Cardiac muscle cell (in vitro differentiated cells and primary cell): ENCODE results near the gene HSH2D. TPM values are rescaled to one million over a fixed set of nuclear protein-coding genes. Genes with fewer than 3 reads are reported as not detected.

Source experiments
- DNase-seq, 2 donors: peaks; one replicate each; pipeline versions ENCODE4 v3.0.0 to v3.0.0-alpha.2; 2010 to 2017; ENCODE audit warnings: low read depth in 1 of 2, low spot score in 1 of 2
- H3K27ac ChIP-seq: fragments of 200-600 bp; sonication (generic); 2 replicates; pipeline ENCODE4 v1.5.1; 2016
- H3K27me3 ChIP-seq: fragments of 200-600 bp; sonication (generic); 2 replicates; pipeline ENCODE4 v1.6.0; 2016; ENCODE audit warnings: control low read depth
- H3K36me3 ChIP-seq: fragments of 200-600 bp; sonication (generic); 2 replicates; pipeline ENCODE4 v1.5.1; 2016; ENCODE audit warnings: control low read depth
- H3K4me1 ChIP-seq: fragments of 200-600 bp; sonication (generic); 2 replicates; pipeline ENCODE4 v1.8.1; 2017; ENCODE audit warnings: low read depth, mild to moderate bottlenecking, mixed run types
- H3K4me3 ChIP-seq: fragments of 200-600 bp; sonication (generic); 2 replicates; pipeline ENCODE4 v1.5.1; 2016; ENCODE audit warnings: mild to moderate bottlenecking
- H3K9me3 ChIP-seq: fragments of 200-600 bp; sonication (generic); 2 replicates; pipeline ENCODE4 v1.5.1; 2017; ENCODE audit warnings: low read depth, mild to moderate bottlenecking, control low read depth
- CTCF ChIP-seq: IDR thresholded peaks from 2 replicates; pipeline ENCODE4 v1.5.1; 2012; ENCODE audit warnings: low read depth, mild to moderate bottlenecking, low read length
- polyA plus RNA-seq: library from polyadenylated mRNA; unstranded; fragments of >200 nt; fragmentation: Nextera tagmentation; extraction: Ambion mirVana; gene quantifications from 2 replicates; pipeline ENCODE4 v1.2.1, GENCODE V29; 2016
- total RNA-seq: library from RNA; depleted of rRNA; stranded (reverse); fragments of >200 nt; gene quantifications from 2 replicates; pipeline ENCODE4 v1.2.3, GENCODE V29; 2016

Gene HSH2D
- total and polyA plus RNA-seq, 2 experiments from 2014 or later: not detected

- H3K9me3 ChIP-seq: no peaks in the 10 kb centered on the region
- no peak for DNase-seq
- H3K27me3 ChIP-seq: no peaks in the 10 kb centered on the region
- no peak for TF ChIP-seq CTCF
- no peaks in the 10 kb centered on the region for H3K4me1 ChIP-seq
- H3K36me3 ChIP-seq: peaks cover 51% of the 10 kb centered on the region
- no peak overlapping the region for H3K4me3 ChIP-seq
- H3K27ac ChIP-seq: no peak overlapping the region
These were observed 18.5 kb upstream of the HSH2D start for GRCh38 chr19:16124953-16125352.

GRCh38 chr19:16125737-16126495, 17.6 kb upstream of the HSH2D start:
- H3K27ac ChIP-seq: no peak overlapping the region
- no peak overlapping the region for H3K4me3 ChIP-seq
- H3K36me3 ChIP-seq: peaks cover 57% of the 10 kb centered on the region

GRCh38 chr19:16127080-16127479, 16.4 kb upstream of the HSH2D start:
- no peaks in the 10 kb centered on the region for H3K27me3 ChIP-seq
- no peak overlapping the region for H3K4me3 ChIP-seq
- H3K9me3 ChIP-seq: no peaks in the 10 kb centered on the region
- no peaks in the 10 kb centered on the region for H3K4me1 ChIP-seq
- no peak overlapping the region for H3K27ac ChIP-seq
- H3K36me3 ChIP-seq: peaks cover 46% of the 10 kb centered on the region
- no peak for DNase-seq
- TF ChIP-seq CTCF: no peak

More at GRCh38 chr19:16125737-16126495, 17.6 kb upstream of the HSH2D start:
- no peaks in the 10 kb centered on the region for H3K4me1 ChIP-seq
- DNase-seq: no peak
- H3K27me3 ChIP-seq: no peaks in the 10 kb centered on the region
- TF ChIP-seq CTCF: no peak
- no peaks in the 10 kb centered on the region for H3K9me3 ChIP-seq

GRCh38 chr19:16127776-16128371, 15.6 kb upstream of the HSH2D start:
- Histone ChIP-seq H3K27ac (no peak overlapping the region), H3K9me3 (no peaks in the 10 kb centered on the region), H3K4me3 (no peak overlapping the region), H3K4me1 (no peaks in the 10 kb centered on the region), H3K27me3 (no peaks in the 10 kb centered on the region), H3K36me3 (peaks cover 45% of the 10 kb centered on the region)
- no peak for DNase-seq
- TF ChIP-seq CTCF: no peak

- Histone ChIP-seq H3K27me3 (no peaks in the 10 kb centered on the region), H3K4me1 (no peaks in the 10 kb centered on the region), H3K9me3 (no peaks in the 10 kb centered on the region), H3K36me3 (peaks cover 35% of the 10 kb centered on the region), H3K27ac (no peak overlapping the region), H3K4me3 (no peak overlapping the region)
- DNase-seq: no peak
- no peak for TF ChIP-seq CTCF
These were observed 11.8 kb upstream of the HSH2D start for GRCh38 chr19:16131648-16132047.
